ENCODE data around the gene ZMIZ1.

Gene ZMIZ1

DNA sequence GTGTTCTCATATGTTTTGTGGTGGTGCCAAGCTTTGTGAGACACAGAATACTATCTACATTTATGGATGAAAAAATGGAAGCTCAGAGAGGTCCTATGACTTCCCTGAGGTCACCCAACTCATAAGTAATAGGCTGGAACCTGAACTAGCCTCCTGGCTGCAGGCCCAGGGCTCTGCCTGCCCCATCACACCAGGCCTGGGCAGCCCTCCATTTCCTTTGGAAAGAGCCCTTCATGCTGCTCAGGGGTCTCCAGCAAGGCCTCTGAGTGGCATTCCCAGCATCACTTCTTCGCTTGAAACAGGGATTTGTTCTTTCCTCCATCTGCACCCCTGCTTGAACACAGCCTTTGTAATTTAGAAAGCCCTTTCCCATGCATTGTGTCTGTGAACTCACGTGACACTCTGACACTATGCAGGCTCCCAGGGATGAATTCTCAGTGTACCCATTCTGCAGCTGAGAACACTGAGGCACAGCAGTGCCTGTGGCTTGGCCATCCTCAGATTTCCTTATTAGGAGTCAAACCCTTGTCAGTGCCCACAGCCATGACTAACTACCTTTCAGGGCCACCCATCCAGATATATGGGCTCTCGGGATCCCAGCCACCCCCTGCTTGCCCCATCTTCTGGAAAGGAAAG lies 150.7 kb downstream of the ZMIZ1 start:
- no peak for DNase-seq

- no peak for DNase-seq
Observed at GRCh38 chr10:79220307-79220706, 151.5 kb downstream of the ZMIZ1 start.

GRCh38 chr10:79221110-79222051 lies 152.6 kb downstream of the ZMIZ1 start:
- no peak for DNase-seq

GRCh38 chr10:79222186-79222585 lies 153.4 kb downstream of the ZMIZ1 start:
- DNase-seq = no peak

DNA sequence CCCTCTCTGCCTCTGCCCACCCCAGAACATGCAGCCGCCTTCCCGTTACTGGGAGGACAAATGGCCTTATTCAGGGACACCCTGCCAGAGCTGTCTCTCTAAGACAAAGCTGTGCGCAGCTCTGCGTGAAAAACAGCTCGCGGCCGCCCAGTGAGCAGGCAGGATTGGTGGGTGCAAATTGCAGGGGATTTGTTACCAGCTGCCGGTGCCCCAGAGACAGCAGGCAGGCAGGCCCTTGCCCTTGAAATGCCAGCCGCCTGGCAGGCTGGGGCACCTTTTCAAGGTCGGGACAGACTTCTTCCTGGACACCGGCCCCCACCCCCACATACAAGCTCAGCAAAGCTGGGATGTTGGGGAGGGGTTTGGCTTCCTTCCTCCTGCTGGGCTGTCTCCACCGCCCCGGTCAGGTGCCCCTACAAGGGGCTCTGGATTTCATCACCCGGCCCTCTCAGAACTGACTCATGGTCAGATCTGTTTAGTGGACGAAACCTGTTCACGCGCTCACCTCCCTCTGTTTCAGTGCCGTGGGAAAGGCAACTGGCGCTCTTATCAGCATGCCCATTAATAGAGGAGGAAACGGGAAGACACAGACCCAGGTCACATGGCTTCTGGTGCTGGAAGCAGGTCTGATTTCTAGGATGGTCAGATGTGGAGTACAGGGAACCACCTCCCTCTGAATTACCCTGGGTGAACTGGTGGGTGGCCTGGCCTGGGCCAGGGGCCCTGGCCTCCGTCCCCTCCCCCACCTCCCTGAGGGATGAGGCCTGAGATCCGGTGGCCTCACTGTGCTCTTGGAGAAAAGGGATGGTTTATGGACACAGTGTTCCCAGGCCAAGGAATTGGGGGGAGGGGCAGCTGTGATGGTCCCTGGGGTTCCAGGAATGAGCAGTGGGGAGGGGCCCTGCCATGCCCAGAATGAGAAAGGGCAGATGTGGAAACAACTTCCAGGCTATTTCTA lies 154.6 kb downstream of the ZMIZ1 start:
- DNase-seq = no peak

- no peak for DNase-seq
Observed at GRCh38 chr10:79224263-79224949, 155.6 kb downstream of the ZMIZ1 start.

DNA sequence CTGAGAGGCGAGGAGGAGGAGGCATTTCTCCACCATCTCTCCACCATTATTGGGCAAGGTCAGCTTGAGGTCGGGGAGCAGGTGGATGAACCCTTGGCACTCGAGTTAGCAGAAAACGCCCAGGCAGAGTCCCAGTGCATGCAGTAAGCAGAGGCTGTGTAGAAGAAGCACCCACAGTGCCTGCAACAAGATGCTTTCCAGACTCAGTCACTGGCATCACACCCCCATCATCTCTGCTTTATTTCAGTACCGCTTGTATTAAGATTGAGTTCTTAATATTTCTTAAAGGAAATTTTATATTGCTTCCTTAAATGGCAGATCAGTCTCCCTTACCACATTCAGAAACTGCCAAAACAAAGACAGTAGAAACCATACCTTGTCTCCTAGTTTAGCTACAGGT lies 156.2 kb downstream of the ZMIZ1 start:
- DNase-seq = no peak

DNA sequence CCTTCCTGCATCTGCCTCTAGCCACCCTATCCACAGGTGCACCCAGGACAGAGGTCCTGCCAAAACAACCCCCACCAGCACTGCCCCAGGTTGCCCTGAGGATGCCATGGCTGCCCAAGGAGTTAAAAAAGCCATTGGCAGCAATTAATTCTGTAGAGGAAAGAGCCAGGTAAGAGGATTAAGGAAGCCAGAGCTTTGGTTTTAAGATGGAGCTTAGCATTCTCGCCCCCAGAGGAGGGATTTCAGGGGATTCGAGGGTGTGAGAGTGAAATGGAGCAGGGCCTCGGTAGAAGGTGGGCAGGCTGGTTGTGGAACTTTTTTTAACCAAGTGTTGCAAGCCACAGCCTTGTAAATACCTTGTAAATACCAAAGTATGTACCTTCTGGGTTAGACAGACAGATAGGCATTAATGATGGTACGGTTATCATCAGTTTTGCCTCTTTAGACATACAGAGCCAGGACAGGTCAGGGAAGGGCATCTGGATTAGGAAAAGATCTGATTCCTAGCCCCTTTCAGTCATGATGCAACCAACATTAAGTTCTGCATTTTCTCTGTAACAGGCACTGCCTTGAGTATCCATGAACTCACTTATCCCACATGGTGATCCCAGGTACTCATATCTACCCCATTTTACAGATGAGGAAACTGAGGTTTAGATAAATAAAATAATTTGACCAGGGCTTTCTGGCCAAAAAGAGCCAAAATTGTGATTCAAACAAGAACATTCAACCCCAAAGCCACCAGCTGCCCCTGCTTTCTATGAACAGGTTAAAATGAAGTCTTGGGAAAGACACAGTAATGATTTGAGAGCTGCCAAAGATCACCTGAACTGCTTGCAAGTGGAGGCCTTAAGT lies 157.9 kb downstream of the ZMIZ1 start:
- DNase-seq = no peak

DNA sequence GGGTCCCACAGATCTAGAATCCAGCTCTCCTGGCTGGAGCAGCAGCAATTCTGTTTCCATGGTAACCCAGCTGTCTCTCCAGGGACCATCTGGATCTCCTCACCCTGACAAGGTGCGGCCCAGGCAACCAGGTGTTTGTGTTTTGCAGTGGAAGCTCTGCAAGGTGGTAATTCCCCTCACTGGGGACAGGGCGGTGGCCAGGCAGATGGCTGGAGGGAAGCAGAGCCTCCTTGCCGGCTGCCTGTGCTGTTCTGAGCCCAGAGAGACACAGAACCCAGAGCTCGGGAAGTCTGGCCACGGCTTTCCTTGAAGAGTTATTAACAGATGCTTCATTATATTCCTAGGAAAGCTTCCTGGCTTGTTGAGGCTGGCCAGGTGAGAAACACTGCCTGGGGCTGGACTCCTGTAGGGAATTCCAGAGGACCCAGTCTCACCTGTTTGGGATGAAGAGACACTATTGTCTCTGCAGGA lies 160.3 kb downstream of the ZMIZ1 start:
- no peak for DNase-seq

GRCh38 chr10:79229830-79230327 lies 161.1 kb downstream of the ZMIZ1 start:
- DNase-seq = no peak

- no peak for DNase-seq
Observed at GRCh38 chr10:79230328-79230830, 161.6 kb downstream of the ZMIZ1 start.

GRCh38 chr10:79230850-79231249 lies 162.1 kb downstream of the ZMIZ1 start:
- DNase-seq = no peak

GRCh38 chr10:79231908-79232307 lies 163.1 kb downstream of the ZMIZ1 start:
- DNase-seq = no peak

GRCh38 chr10:79232864-79233263 lies 164.1 kb downstream of the ZMIZ1 start:
- no peak for DNase-seq

DNA sequence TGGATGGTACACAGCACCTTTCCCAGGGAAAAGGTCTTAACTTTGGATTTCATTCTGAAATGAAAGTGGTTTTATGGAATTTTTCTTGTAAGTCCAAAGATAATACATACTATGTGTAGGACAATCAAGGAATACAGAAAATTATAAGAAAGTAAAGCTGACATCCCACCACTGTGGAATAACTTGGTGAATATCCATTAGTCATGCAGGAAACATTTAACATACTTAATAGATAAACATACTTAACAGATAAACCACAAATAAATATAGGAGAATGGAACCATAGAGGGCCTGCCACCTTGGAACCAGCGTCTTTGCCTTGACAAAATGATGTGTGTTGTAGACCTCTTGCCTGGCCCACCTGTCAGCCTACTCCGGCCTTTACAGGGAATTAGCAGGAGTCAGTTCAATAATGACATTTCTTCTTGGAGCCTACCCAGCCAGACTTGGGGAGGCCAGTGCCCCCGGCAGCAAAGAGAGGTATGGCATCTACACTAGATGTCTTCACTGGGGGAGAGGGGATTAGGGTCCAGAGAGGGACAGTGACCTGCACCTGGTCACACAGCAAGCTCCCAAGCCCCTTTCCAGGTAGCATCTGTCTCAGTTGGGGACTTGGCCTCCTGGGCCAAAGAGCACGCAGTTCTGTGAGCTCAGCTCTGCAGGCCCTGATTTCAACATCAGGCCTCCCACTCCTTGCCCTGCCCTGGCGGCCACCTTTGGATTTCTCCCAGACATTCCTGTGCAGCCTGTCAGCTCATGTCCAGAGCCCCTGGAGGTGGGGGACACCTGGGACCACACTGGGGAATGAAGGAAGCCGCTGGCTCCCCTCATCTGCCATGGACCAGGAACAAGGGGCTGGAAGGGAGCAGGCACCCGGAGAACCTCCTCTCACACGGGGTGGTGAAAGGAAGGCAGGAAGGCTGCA lies 165.9 kb downstream of the ZMIZ1 start:
- DNase-seq = no peak

GRCh38 chr10:79235765-79236432 lies 167.1 kb downstream of the ZMIZ1 start:
- no peak for DNase-seq

DNA sequence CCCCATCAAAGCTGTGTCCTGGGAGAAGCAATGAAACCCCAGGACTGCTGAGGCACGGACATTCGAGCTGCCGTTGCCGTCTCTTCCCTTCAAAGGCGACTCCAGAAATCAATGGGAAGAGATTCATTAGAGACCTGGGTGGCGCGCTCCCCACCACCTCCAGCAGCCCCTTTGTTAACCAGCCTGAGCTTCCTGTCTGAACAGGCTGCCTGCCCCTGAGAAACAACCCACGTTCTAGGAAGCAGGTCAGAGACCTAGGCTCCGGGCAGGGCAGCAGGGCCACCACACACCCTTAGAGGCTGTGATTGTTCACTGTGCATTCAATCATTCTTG lies 167.6 kb downstream of the ZMIZ1 start:
- no peak for DNase-seq

GRCh38 chr10:79237454-79238157 lies 168.8 kb downstream of the ZMIZ1 start:
- DNase-seq = no peak

GRCh38 chr10:79238158-79238520 lies 169.4 kb downstream of the ZMIZ1 start:
- no peak for DNase-seq

Data from amniotic stem cell (primary cell).